HG03354 (cell line): Measurements from ENCODE around the gene OAF.

ENCODE experiments used
- ATAC-seq: cut with Tn5 transposase; IDR thresholded peaks from one replicate; pipeline ENCODE4 v1.9.1; 2021; ENCODE audit warnings: mild to moderate bottlenecking; ENCODE audit not compliant: unreplicated experiment, poor library complexity, severe bottlenecking

OAF gene

DNA sequence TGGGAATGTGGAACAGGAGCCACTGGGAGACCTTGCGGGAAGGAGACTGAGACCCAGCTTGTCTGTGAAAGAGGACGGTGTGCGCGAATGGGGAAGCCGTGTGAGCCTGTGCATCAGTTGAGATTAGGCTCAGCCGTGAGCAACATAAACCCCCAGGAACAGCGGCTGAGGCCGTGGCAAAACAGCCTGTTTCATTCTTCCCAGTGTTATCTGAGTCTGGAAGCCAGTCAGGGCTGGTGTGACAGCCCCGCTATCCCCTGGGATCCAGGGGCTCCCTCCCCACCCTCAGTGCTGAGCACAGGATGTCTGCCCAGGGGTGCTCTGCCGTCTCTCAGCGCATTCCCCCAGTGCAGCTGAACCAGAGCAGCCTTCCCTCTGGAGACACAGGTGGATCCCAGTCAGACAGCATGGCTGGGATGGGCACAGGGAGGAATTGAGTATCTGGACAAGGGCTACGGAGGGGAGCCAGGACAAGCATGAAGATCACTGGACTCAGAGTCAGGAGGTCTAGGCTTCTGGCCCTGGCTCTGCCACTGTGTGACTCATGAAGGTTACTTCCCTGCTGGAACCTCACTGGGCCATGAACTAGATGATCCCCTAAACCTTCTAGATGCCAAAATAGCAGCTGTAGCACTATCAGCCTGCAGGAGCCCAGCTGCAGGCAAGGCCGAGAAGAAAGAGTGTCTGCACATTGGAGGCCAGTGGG is 8.6 kb downstream of the OAF start:
- no peak for ATAC-seq

DNA sequence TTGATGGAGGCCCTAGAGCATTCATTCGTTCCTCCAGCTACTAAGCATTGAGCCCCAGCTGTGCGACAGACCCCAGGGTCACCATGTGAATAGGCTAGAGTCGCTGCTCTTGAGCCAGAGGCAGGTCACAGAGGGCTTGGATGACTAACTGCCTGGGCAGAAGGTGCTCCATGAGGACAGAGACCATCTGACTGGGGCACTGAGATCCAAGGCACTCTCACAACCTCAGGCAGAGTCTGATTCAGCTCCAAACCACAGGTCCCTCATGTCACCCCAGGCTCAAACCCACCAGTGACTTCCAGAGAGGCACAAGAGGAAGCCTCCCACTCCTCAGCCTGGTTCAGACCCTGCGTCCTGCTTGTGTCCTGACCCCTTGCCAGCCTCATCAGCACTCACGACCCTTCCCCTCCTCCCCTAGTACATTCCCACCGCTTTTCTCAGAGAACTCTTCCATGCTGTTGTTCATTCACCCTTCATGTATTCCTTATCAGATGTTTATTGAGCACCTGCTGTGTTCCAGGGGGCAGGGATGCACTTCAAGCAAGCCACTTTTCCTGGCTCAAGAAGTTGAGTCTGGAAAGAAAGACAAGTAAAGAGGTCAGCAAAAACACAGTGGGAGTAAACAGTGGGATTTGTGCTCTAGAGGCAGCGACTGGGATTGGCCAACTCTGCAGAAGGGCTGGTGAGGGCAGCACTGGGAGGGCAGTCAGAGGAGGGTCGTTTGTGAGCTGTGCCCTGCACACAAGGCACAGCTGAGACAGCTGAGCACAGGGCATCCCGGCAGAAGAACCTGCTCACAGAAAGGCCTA is 9.3 kb downstream of the OAF start:
- no peak for ATAC-seq

GRCh38 chr11:120220747-120221037 is 9.9 kb downstream of the OAF start:
- no peak for ATAC-seq

DNA sequence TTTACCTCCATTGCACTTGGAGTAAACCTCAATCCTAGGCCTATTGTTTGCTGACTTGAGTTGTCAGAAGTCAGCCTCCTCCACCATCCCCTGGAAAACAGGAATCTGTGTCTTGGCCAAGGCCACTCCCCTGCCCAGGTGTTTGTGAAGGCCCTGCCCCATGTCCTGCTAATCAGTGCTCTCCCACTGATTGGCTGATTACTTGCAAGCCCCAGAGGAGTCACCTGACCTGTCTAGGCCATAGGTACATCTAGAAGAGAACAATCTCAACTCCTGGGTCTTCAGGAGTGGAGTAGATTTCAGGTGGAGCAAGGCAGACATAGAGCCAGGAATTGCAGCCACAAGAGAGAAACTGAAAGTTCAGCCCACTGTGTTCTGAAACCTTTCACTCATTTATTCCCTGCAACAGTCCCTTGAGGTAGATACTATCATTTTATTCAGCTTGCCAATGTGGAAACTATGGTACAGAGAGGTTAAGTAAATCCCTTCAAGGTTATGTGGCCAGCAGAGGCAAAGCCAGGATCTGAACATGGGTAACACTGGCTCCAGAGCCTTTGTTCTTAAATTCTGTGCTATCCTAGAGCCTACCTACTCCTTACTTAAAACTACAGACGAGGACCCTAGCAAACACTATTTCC is 10.4 kb downstream of the OAF start:
- ATAC-seq, result no peak

DNA sequence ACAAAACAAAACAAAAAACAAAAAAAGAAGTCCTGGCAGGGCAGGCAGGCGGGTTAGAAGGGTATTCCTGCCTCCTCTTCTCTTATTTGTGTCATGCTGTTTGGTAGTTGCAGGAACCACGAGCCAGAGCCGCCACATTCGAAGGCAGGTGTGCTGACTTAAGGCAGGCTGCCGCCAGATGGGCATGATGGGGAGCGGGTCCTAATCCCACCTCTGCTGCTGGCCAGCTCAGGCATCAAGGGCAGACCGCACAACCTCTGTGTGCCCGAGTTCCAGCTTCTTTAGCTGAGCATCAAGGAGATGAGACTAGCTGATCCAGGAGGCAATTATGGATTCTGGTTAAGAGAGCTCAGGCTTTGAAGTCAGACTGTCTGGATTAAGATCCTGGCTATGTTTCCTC is 12.1 kb downstream of the OAF start:
- no peak for ATAC-seq

DNA sequence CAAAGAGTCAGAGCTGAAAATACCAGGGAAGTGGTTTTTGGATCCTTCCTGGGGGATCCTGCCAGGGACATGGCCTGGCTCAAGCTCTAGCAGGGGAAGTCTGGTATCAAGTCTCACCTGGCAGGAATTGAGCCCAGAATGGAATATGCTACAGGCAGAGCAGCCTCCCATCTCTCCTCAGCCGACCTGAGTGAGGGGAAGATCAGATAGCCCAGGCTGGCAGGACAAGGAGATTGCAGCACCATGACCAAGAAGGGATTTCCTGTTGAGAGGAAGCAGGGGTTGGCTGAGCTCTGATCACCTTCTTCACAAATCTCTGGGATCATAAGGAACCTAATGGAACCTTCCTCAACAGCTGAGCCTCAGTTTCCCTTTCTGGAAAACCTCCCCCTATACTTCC is 13.0 kb downstream of the OAF start:
- ATAC-seq, result no peak

DNA sequence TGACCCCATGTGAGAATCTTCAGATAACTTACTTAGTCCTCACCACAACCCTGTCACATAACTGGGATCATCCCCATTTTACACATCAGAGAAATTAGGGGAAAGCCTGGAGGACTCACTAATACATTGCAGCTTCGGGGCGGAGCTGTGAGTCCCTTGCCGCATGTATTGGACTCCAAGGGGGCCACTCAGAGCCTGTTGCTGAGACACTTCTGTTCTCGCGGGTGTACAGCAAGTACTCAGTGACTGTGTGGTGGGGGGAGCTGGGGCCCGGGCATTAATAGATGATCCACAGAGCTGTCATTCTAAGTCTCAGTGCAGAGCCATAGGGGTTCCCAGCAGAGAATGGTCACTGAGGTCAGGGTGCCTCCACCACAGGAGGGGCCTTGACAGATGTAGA is 13.5 kb downstream of the OAF start:
- ATAC-seq, result no peak

GRCh38 chr11:120224972-120225909 is 14.4 kb downstream of the OAF start:
- ATAC-seq, result no peak

GRCh38 chr11:120226242-120226641 is 15.4 kb downstream of the OAF start:
- ATAC-seq, result no peak

DNA sequence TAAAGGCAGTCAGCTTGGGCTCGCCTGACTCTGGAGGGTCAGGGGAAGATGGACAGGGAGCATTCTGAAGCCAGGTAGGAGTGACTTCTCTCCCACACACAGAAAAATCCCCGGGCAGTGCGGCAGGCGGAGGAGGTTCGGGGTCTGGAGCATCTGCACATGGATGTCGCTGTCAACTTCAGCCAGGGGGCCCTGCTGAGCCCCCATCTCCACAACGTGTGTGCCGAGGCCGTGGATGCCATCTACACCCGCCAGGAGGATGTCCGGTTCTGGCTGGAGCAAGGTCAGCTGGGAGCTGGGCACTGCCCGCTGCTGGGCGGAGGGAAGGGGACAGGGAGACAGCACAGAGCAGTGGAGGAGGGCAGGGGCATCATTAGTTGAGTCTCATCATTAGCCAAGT is 15.9 kb downstream of the OAF start:
- no peak for ATAC-seq

DNA sequence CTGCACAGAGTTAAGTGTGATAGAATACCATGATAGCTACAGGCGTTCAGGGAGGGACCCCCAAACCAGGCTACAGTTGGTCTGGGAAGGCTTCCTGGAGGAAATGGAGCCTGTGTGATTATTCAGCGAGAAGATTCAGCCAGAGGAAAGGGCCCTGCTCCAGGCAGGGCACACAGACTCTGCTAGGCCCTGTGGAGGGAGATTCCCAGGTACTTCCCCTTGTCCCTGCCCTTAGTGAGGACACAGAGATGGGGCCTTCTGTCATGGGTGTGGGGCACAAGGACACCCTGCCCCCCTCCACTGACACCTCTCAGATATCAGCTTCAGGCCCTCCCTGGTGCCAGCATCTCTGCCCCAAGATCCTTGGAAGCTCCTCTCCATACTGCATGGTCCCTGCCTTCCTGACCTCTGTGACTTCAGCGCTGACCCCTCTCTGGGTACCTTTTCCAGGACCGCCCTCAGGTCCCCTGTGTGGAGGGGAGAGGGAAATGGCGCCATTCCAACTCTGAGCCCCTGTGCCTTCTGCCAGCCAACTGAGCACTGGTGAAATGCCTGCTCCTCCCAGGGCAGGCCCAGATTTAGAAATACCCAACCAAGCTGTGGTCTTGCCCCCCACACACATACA is 16.5 kb downstream of the OAF start:
- ATAC-seq, result no peak

- ATAC-seq, result no peak
Observed at GRCh38 chr11:120228794-120229384, 18.1 kb downstream of the OAF start.

DNA sequence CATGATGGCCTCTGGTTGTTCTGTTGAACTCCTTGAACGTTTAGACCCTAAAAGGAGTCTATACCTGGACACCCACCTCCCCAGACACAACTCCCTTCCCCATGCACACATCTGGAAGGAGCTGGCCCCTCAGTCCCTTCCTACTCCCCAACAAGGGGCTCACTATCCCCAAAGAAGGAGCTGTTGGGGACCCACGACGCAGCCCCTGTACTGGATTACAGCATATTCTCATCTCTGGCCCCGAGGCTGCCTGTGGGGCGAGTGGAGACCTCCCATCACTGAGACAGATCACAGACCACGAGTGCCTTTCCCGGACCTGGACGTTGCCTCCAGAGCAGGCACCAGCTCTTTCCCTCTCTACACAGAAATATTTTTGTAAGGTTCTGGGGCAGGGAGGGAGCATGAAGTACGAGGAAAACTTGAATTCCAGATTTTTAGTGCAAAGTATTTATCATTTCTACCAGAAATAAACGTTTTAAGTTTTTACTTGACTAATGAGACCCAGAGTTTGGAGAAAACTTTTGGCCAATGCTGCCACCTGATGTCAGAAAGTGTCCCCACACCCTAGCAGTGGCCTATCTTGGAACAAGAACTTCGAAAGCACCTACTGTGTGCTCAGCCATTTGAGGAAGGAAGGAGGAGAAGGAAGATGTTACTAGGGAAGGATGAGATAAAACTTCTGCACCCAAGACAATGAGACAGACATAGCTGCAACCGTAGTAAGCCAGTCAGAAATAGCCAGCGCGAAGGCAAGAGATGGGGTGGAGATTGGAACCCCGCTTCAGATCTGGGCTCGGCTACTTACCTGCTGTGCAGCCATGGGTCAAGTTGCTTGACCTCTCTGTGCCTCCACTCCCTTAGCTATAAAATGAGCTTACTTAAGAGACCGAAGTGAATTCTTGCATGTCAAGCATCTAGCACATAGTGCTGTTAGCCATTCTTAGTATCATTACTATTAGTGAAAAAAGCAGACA is 18.9 kb downstream of the OAF start:
- no peak for ATAC-seq

DNA sequence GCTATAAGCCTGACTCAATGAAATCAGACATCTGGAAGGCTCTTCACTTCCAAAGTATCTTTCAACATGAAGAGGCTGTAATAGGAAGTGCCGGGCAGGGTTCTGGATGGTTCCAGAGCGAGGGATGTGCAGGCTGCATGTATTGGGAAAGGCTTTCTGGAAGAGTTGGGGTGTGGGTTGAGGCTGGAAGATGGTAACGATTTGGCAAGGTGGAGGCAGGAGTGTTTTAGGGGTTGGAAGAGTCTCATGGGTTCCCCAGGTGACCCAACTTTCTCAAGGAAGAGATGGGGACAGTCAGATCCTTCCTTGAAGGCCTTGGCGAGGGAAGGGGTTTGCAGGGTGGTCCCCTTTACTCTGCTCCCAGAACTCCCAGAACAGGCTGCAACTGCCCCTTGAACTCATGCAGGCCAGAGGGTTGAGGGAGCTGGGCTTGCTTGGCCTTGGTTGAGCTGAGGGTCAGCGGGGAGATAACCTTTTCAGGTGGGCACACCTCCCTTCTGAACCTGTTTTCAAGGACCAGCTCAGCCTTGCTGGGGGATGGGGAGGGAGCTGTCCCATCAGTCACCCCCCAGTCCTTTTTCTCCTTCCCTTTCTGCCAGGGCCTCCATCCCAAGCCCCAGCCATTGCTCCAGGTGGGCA is 19.7 kb downstream of the OAF start:
- no peak for ATAC-seq

GRCh38 chr11:120231963-120232362 is 21.1 kb downstream of the OAF start:
- no peak for ATAC-seq

DNA sequence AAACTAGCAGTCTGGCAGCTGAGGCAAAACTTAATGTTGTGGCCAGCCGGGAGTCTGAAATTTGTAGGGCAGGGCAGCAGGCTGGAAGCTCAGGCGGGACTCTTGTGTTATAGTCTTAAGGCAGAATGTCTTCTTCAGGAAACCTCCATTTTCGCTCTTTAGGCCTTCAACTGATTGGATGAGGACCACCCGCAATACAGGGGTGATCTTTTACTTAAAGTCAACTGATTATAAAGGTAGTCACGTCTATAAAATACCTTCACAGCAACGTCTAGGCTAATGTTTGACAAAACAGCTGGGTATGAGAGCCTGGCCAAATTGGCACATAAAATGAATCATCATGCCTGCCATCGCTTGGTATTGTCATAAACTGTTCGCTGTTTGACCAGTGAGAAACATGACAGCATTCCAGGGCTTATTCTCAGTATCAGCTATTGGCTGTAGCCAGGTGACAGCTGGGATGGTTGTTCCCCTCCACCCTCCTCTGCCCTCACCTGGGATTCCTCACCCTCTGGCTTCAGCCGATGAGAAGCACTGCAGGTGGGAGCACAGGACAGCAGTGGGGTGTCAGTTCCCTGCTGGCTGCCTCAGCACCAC is 22.5 kb downstream of the OAF start:
- ATAC-seq, result no peak

- peak; percentile 55 for ATAC-seq
Observed at GRCh38 chr11:120235024-120235628, 24.3 kb downstream of the OAF start.
